B cell (primary cell): ENCODE results near the gene ETFRF1. TPM values are rescaled to one million over a fixed set of nuclear protein-coding genes. Genes with fewer than 3 reads are reported as not detected.

Experiments
- ATAC-seq: fragments of 200-7000 bp; cut with Tn5 transposase; one replicate; pipeline ENCODE4 v1.10.0; 2021; ENCODE audit warnings: low read depth, mild to moderate bottlenecking, moderate number of reproducible peaks, moderate library complexity
- CTCF ChIA-PET: fragments of 350-600 bp; sonication (Branson Sonifier 250); formaldehyde crosslinking; loops from one replicate; lab custom pipeline; 2021; ENCODE audit warnings: antibody characterized with exemption, inconsistent platforms; lab: Charles Lee
- POLR2A ChIA-PET: fragments of 350-600 bp; sonication (Branson Sonifier 250); formaldehyde crosslinking; loops from one replicate; lab custom pipeline; 2021; ENCODE audit warnings: antibody characterized with exemption; lab: Charles Lee
- DNase-seq: peaks from one replicate; pipeline ENCODE4 v3.0.0; 2013
- H2AFZ ChIP-seq: 2 replicates; pipeline ENCODE4 v1.6.1; 2012; ENCODE audit warnings: mild to moderate bottlenecking, low read depth, low read length; ENCODE audit not compliant: insufficient read depth, poor library complexity, severe bottlenecking
- H3K27ac ChIP-seq, 2 donors: 1 replicate in 1 of 2; 2 replicates in 1 of 2; pipeline ENCODE4 v1.5.1; 2012 to 2013; ENCODE audit warnings: low read length in 2 of 2, mild to moderate bottlenecking in 2 of 2, moderate library complexity in 1 of 2
- H3K27me3 ChIP-seq, 4 experiments: fragments of 200-600 bp in 1 of 4; sonication (generic) in 1 of 4; replicated peaks in 1 of 4; 1 replicate in 2 of 4; 2 replicates in 2 of 4; pipeline versions ENCODE4 v1.6.1 to v1.7.0; 2013 to 2016; ENCODE audit warnings: low read length in 3 of 4, mild to moderate bottlenecking in 2 of 4, mixed read lengths in 1 of 4, moderate library complexity in 1 of 4; ENCODE audit not compliant: insufficient read depth in 4 of 4, control insufficient read depth in 3 of 4; ENCODE audit errors: control extremely low read depth in 1 of 4
- H3K36me3 ChIP-seq, 2 experiments: replicated peaks in 1 of 2; 1 replicate in 1 of 2; 2 replicates in 1 of 2; pipeline versions ENCODE4 v1.6.1 to v1.7.1; 2013; ENCODE audit warnings: low read length in 1 of 2; ENCODE audit not compliant: insufficient read depth in 2 of 2, control insufficient read depth in 1 of 2; ENCODE audit errors: control extremely low read depth in 1 of 2, extremely low read depth in 1 of 2
- H3K4me1 ChIP-seq, 2 donors: fragments of 200-600 bp in 1 of 2; sonication (generic) in 1 of 2; 1 replicate in 1 of 2; 2 replicates in 1 of 2; pipeline versions ENCODE4 v1.5.1 to v1.6.1; 2013 to 2017; ENCODE audit warnings: low read length in 2 of 2; ENCODE audit not compliant: control insufficient read depth in 2 of 2, insufficient read depth in 2 of 2
- H3K4me2 ChIP-seq: replicated peaks from 2 replicates; pipeline ENCODE3; 2012; ENCODE audit warnings: mild to moderate bottlenecking, low read depth, low read length; ENCODE audit not compliant: poor library complexity, severe bottlenecking
- H3K4me3 ChIP-seq, 5 experiments: fragments of 200-600 bp in 1 of 5; sonication (generic) in 1 of 5; 1 replicate in 3 of 5; 2 replicates in 2 of 5; pipeline versions ENCODE4 v1.5.1 to v1.7.0; 2011 to 2016; ENCODE audit warnings: low read length in 4 of 5, mild to moderate bottlenecking in 4 of 5, low read depth in 2 of 5, control low read depth in 1 of 5, moderate library complexity in 1 of 5; ENCODE audit not compliant: insufficient read depth in 1 of 5; ENCODE audit errors: control extremely low read depth in 1 of 5, extremely low read depth in 1 of 5
- H3K79me2 ChIP-seq: fragments of 200-600 bp; sonication (generic); one replicate; pipeline ENCODE4 v1.6.0; 2016; ENCODE audit warnings: low read length; ENCODE audit not compliant: control insufficient read depth, insufficient read depth
- H3K9ac ChIP-seq: fragments of 200-600 bp; sonication (generic); 2 replicates; pipeline ENCODE4 v1.6.1; 2017; ENCODE audit warnings: mild to moderate bottlenecking, low read length, moderate library complexity
- H3K9me3 ChIP-seq, 3 donors: one replicate each; pipeline versions ENCODE4 v1.6.1 to v1.7.1; 2013; ENCODE audit warnings: low read length in 2 of 3; ENCODE audit not compliant: control insufficient read depth in 2 of 3, insufficient read depth in 1 of 3; ENCODE audit errors: control extremely low read depth in 1 of 3
- H4K20me1 ChIP-seq: 2 replicates; pipeline ENCODE4 v1.6.0; 2012; ENCODE audit warnings: mild to moderate bottlenecking, low read length; ENCODE audit not compliant: insufficient read depth, control insufficient read depth, poor library complexity, severe bottlenecking
- H3K27ac Mint-ChIP-seq: one replicate; pipeline ENCODE4 v1.8.0; 2021; ENCODE audit warnings: mixed read lengths
- H3K27me3 Mint-ChIP-seq: one replicate; pipeline ENCODE4 v1.8.0; 2021; ENCODE audit warnings: mixed read lengths
- H3K4me1 Mint-ChIP-seq: one replicate; pipeline ENCODE4 v1.8.0; 2021; ENCODE audit warnings: mixed read lengths
- H3K4me3 Mint-ChIP-seq: one replicate; pipeline ENCODE4 v1.8.0; 2021; ENCODE audit warnings: mixed read lengths
- H3K9me3 Mint-ChIP-seq: one replicate; pipeline ENCODE4 v1.8.0; 2022; ENCODE audit warnings: mixed read lengths; ENCODE audit not compliant: insufficient read depth
- EZH2 ChIP-seq: IDR thresholded peaks from 2 replicates; pipeline ENCODE4 v1.6.1; 2012; ENCODE audit warnings: borderline replicate concordance, low read depth, mild to moderate bottlenecking, moderate library complexity, low read length; ENCODE audit not compliant: insufficient read depth, poor library complexity, severe bottlenecking
- WGBS: methylation state at CpG from one replicate; pipeline ENCODE4 v1.1.5; 2013; ENCODE audit warnings: missing lambda C conversion rate; ENCODE audit not compliant: insufficient coverage; 5-methylcytosine and 5-hydroxymethylcytosine counted together
- intact Hi-C: fragments of 100-400 bp; cut with micrococcal nuclease; formaldehyde crosslinking; loops from one replicate; pipeline ENCODE4 v1.10.0; 2022
- polyA plus RNA-seq: library from polyadenylated mRNA; depleted of rRNA; stranded (reverse); fragments of >200 nt; gene quantifications from 2 replicates; pipeline ENCODE4 v1.2.3, GENCODE V29; 2012
- total RNA-seq, 2 donors: library from RNA; stranded (reverse); fragments of 120-200 nt in 1 of 2; gene quantifications; 1 replicate in 1 of 2; 2 replicates in 1 of 2; pipeline versions ENCODE4 v1.2.3 to v1.2.4, GENCODE V29; 2013 to 2022
- TF ChIP-seq, protein P1 (sequence below): fragments of 200-600 bp; IDR thresholded peaks from one replicate; pipeline ENCODE4 v1.8.0; 2022; ENCODE audit warnings: antibody characterized with exemption, mild to moderate bottlenecking

Gene ETFRF1
- total and polyA plus RNA-seq, 2 donors (not counting 1 experiment from before 2014, with no cell fraction given) = 17.9 to 26.1 TPM

DNA sequence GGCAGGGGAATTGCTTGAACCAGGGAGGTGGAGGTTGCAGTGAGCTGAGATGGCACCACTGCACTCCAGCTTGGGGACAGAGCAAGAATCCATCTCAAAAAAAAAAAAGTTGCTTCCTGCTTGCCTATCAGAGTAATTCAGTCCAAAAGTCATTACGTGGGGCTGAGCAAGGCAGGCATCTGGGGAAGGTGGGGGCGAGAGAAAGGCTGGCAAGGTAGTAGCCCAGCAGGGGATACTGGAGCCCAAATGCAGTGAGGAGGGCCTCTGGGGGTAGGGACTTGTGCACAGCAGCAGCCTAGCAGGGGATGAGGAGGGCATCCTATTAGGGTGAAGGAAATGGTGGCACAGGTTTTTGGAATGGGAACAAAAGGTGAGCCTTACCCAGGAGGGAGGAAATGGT, 7.1 kb downstream of the ETFRF1 start:
- 88% methylated on average over 2 of the region's 2 CpGs for WGBS
- CTCF ChIA-PET = no interaction called here

DNA sequence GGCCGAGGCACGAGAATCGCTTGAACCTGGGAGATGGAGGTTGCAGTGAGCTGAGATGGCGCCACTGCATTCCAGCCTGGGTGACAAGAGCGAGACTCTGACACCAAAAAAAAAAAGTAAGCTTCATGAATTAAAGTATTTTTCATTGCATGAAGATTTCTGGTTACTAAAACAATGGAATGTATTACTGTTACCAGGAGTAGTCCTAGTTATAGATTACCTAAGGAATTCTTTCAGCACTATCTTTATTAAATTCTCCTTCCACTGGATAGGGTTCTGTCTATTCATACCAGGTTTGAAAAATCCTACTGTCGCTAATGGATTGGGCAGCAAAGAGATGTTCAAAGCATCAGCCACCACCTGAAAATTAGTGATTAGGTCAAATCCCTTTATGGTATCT, 12.4 kb downstream of the ETFRF1 start:
- H3K36me3 ChIP-seq = peaks cover 0 to 37% of the 10 kb centered on the region in 2 experiments
- H3K9ac ChIP-seq = no peak overlapping the region
- no peaks in the 10 kb centered on the region for H3K27me3 ChIP-seq
- Mint-ChIP-seq H3K27me3 (no peaks in the 10 kb centered on the region), H3K27ac (no peak overlapping the region), H3K4me1 (no peaks in the 10 kb centered on the region), H3K9me3 (no peaks in the 10 kb centered on the region), H3K4me3 (no peak overlapping the region)
- H3K9me3 ChIP-seq = no peaks in the 10 kb centered on the region
- no peak overlapping the region for H2AFZ ChIP-seq
- no peak overlapping the region for H3K4me2 ChIP-seq
- ATAC-seq (no peak), DNase-seq (no peak)
- CTCF ChIA-PET = interaction anchor here (1.1 to 1.5 kb wide), 2 partner anchors 13 to 216 kb away, joined by 3 to 4 read pairs; no protein-coding TSS in a partner anchor
- POLR2A ChIA-PET = no interaction called here
- H3K79me2 ChIP-seq = no peaks in the 10 kb centered on the region
- no peaks in the 10 kb centered on the region for H3K4me1 ChIP-seq
- no peaks in the 10 kb centered on the region for H4K20me1 ChIP-seq
- no peak overlapping the region for H3K27ac ChIP-seq
- intact Hi-C loops = no loop called here
- TF ChIP-seq, protein P1, sequence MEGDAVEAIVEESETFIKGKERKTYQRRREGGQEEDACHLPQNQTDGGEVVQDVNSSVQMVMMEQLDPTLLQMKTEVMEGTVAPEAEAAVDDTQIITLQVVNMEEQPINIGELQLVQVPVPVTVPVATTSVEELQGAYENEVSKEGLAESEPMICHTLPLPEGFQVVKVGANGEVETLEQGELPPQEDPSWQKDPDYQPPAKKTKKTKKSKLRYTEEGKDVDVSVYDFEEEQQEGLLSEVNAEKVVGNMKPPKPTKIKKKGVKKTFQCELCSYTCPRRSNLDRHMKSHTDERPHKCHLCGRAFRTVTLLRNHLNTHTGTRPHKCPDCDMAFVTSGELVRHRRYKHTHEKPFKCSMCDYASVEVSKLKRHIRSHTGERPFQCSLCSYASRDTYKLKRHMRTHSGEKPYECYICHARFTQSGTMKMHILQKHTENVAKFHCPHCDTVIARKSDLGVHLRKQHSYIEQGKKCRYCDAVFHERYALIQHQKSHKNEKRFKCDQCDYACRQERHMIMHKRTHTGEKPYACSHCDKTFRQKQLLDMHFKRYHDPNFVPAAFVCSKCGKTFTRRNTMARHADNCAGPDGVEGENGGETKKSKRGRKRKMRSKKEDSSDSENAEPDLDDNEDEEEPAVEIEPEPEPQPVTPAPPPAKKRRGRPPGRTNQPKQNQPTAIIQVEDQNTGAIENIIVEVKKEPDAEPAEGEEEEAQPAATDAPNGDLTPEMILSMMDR = no peak
- no peak for TF ChIP-seq EZH2
- no peak overlapping the region for H3K4me3 ChIP-seq
- no CpG with 5 or more reads among the region's 6 CpGs for WGBS

More for the DNA sequence above, 7.1 kb downstream of the ETFRF1 start:
- Histone ChIP-seq H3K4me2 (no peak overlapping the region), H3K27me3 (no peaks in the 10 kb centered on the region), H3K4me3 (no peak overlapping the region), H3K27ac (no peak overlapping the region), H3K9ac (no peak overlapping the region), H3K79me2 (peaks cover 4% of the 10 kb centered on the region), H3K4me1 (no peaks in the 10 kb centered on the region), H4K20me1 (no peaks in the 10 kb centered on the region), H3K36me3 (peaks cover 0 to 23% of the 10 kb centered on the region in 2 experiments), H3K9me3 (no peaks in the 10 kb centered on the region), H2AFZ (no peak overlapping the region)
- Mint-ChIP-seq H3K4me1 (peaks cover 22% of the 10 kb centered on the region), H3K4me3 (no peak overlapping the region), H3K9me3 (no peaks in the 10 kb centered on the region), H3K27me3 (no peaks in the 10 kb centered on the region), H3K27ac (no peak overlapping the region)
- POLR2A ChIA-PET = no interaction called here
- ATAC-seq (no peak), DNase-seq (no peak)
- no peak for TF ChIP-seq EZH2
- TF ChIP-seq, protein P1 = no peak
- intact Hi-C loops = no loop called here
